CD4-positive, alpha-beta T cell treated with Interleukin-2 at 100 ng/mL for 4 hours (primary cell): ENCODE results near the gene CCM2.

Experiments used
- DNase-seq: peaks from one replicate; pipeline ENCODE4 v3.0.0-alpha.2; 2020; ENCODE audit warnings: low spot score

Gene CCM2

GRCh38 chr7:45067582-45067981 is 67.6 kb downstream of the CCM2 start:
- DNase-seq, result no peak

GRCh38 chr7:45068236-45069023 is 68.4 kb downstream of the CCM2 start:
- no peak for DNase-seq

GRCh38 chr7:45069444-45070253 is 69.6 kb downstream of the CCM2 start:
- DNase-seq, result no peak

GRCh38 chr7:45070254-45070642 is 70.2 kb downstream of the CCM2 start:
- no peak for DNase-seq

GRCh38 chr7:45071528-45071927 is 71.5 kb downstream of the CCM2 start:
- no peak for DNase-seq

- no peak for DNase-seq
These were observed 72.4 kb downstream of the CCM2 start for GRCh38 chr7:45072131-45073030.

GRCh38 chr7:45073031-45073785 is 73.2 kb downstream of the CCM2 start:
- DNase-seq, result no peak

- DNase-seq, result no peak
These were observed 74.0 kb downstream of the CCM2 start for GRCh38 chr7:45073786-45074527.

- DNase-seq, result no peak
These were observed 74.7 kb downstream of the CCM2 start for GRCh38 chr7:45074528-45075354.

- DNase-seq, result no peak
These were observed 75.3 kb downstream of the CCM2 start for GRCh38 chr7:45075355-45075644.

- DNase-seq, result no peak
These were observed 76.1 kb downstream of the CCM2 start for GRCh38 chr7:45075871-45076796.

- DNase-seq, result no peak
These were observed 76.9 kb downstream of the CCM2 start for GRCh38 chr7:45076946-45077345.

GRCh38 chr7:45077579-45077978 is 77.6 kb downstream of the CCM2 start:
- no peak for DNase-seq

- DNase-seq, result no peak
These were observed 78.2 kb downstream of the CCM2 start for GRCh38 chr7:45078125-45078681.

GRCh38 chr7:45080265-45080957 is 80.4 kb downstream of the CCM2 start:
- no peak for DNase-seq

- no peak for DNase-seq
These were observed 81.1 kb downstream of the CCM2 start for GRCh38 chr7:45080958-45081669.

GRCh38 chr7:45081670-45081974 is 81.6 kb downstream of the CCM2 start:
- no peak for DNase-seq
